ENCODE measurements around the gene SLC30A7.
"Not testable (repeated sequence)": the region's sequence is repeated elsewhere in the genome, so short reads cannot be mapped to it uniquely, and the experiment has no call there.

The SLC30A7 gene

GRCh38 chr1:100892554-100892953 lies 3.3 kb upstream of the SLC30A7 start:
- DNase-seq, result no peak

- DNase-seq, result no peak
These were observed 2.2 kb upstream of the SLC30A7 start for GRCh38 chr1:100893718-100894117.

- peak; percentile 46 to 63 for DNase-seq
These were observed 1.0 kb upstream of the SLC30A7 start, which contains the start of gene EXTL2 for GRCh38 chr1:100894603-100895539. EXTL2 (minus strand) TSS chr1:100894842; CDS start chr1:100888757, 6,085 bp downstream.

- DNase-seq, result peak; percentile 48 to 51
These were observed 642 bp downstream of the SLC30A7 start for GRCh38 chr1:100896481-100896982.

GRCh38 chr1:100902365-100902764 lies 6.5 kb downstream of the SLC30A7 start:
- no peak for DNase-seq

- DNase-seq, result no peak
These were observed 7.9 kb downstream of the SLC30A7 start for GRCh38 chr1:100903777-100904176.

GRCh38 chr1:100904528-100904927 lies 8.6 kb downstream of the SLC30A7 start:
- DNase-seq, result no peak

GRCh38 chr1:100905181-100905580 lies 9.3 kb downstream of the SLC30A7 start:
- DNase-seq, result no peak

- no peak for DNase-seq
These were observed 12.0 kb downstream of the SLC30A7 start for GRCh38 chr1:100907887-100908286.

- DNase-seq, result no peak
These were observed 13.1 kb downstream of the SLC30A7 start for GRCh38 chr1:100909018-100909417.

GRCh38 chr1:100912019-100912418 lies 16.1 kb downstream of the SLC30A7 start:
- DNase-seq, result no peak

- DNase-seq, result no peak
These were observed 25.3 kb downstream of the SLC30A7 start for GRCh38 chr1:100921110-100921706.

GRCh38 chr1:100924212-100924611 lies 28.3 kb downstream of the SLC30A7 start:
- DNase-seq, result peak; percentile 43 to 48

GRCh38 chr1:100924991-100925390 lies 29.1 kb downstream of the SLC30A7 start:
- no peak for DNase-seq

- DNase-seq, result no peak
These were observed 30.4 kb downstream of the SLC30A7 start for GRCh38 chr1:100926240-100926639.

- DNase-seq, result peak; percentile 34 to 37
These were observed 31.4 kb downstream of the SLC30A7 start for GRCh38 chr1:100927276-100927675.

GRCh38 chr1:100928128-100928527 lies 32.2 kb downstream of the SLC30A7 start:
- no peak for DNase-seq

- DNase-seq, result no peak
These were observed 34.6 kb downstream of the SLC30A7 start for GRCh38 chr1:100930494-100930893.

- DNase-seq, result no peak
These were observed 35.8 kb downstream of the SLC30A7 start for GRCh38 chr1:100931716-100932115.

GRCh38 chr1:100933555-100933954 lies 37.7 kb downstream of the SLC30A7 start:
- not testable (repeated sequence) for DNase-seq

- no peak for DNase-seq
These were observed 40.5 kb downstream of the SLC30A7 start for GRCh38 chr1:100936194-100936967.

GRCh38 chr1:100941098-100941527 lies 45.2 kb downstream of the SLC30A7 start:
- no peak for DNase-seq
